ENCODE data around the gene NUP98.

The NUP98 gene

GRCh38 chr11:3686751-3687150 lies 110.6 kb downstream of the NUP98 start:
- Histone ChIP-seq H3K36me3 (ENCODE audit: control insufficient read depth in 2 of 2, insufficient read depth in 1 of 2, low read length in 2 of 2) (peaks cover 12 to 90% of the 10 kb centered on the region in 2 experiments), H3K27ac (ENCODE audit: extremely low read depth, low read depth, low read length) (no peak overlapping the region), H3K9me3 (ENCODE audit: control insufficient read depth, insufficient read depth, low read depth, low read length) (no peaks in the 10 kb centered on the region), H3K4me3 (ENCODE audit: low read depth, low read length) (no peak overlapping the region), H3K4me1 (ENCODE audit: control insufficient read depth, insufficient read depth, low read length) (no peaks in the 10 kb centered on the region)
- no peak for TF ChIP-seq SALL2 (tag by site-specific recombination; IDR thresholded peaks at IDR 0.05; ENCODE audit: borderline replicate concordance)
- no peak for TF ChIP-seq ZNF48 (tag by site-specific recombination; IDR thresholded peaks at IDR 0.05)
- no peak for TF ChIP-seq PATZ1 (tag by site-specific recombination; IDR thresholded peaks at IDR 0.05)
- no peak for TF ChIP-seq REST (tag by site-specific recombination; IDR thresholded peaks at IDR 0.05)
- TF ChIP-seq ZNF600 (tag by site-specific recombination; IDR thresholded peaks at IDR 0.05) = no peak
- no peak for TF ChIP-seq ZNF658 (tag by site-specific recombination; IDR thresholded peaks at IDR 0.05)
- no peak for TF ChIP-seq ZNF585B (tag by site-specific recombination; IDR thresholded peaks at IDR 0.05)
- TF ChIP-seq ZNF398 (tag by site-specific recombination; IDR thresholded peaks at IDR 0.05) = no peak
- no peak for TF ChIP-seq PRDM2 (tag by site-specific recombination; IDR thresholded peaks at IDR 0.05; ENCODE audit: borderline replicate concordance)
- no peak for TF ChIP-seq ZNF830 (tag by site-specific recombination; IDR thresholded peaks at IDR 0.05; ENCODE audit: low read depth)
- no peak for TF ChIP-seq ZNF621 (tag by site-specific recombination; IDR thresholded peaks at IDR 0.05)
- TF ChIP-seq ZBTB44 (tag by site-specific recombination; IDR thresholded peaks at IDR 0.05) = no peak
- TF ChIP-seq ZNF692 (tag by site-specific recombination; IDR thresholded peaks at IDR 0.05) = no peak
- ChIA-PET CTCF (interaction anchor here (0.6 kb wide), 1 partner anchor 121 kb away, joined by 4 read pairs; no protein-coding TSS in a partner anchor), POLR2A (no interaction called here)

Data from HEK293 (cell line).